NCI-H2029 treated with DMSO at 0.1 percent for 48 hours (cell line): ENCODE results near the gene DESI2.

Experiments
- DNase-seq: peaks from one replicate; lab custom pipeline; 2025; lab: John Stamatoyannopoulos, UW

The DESI2 gene

GRCh38 chr1:244755673-244756072, 102.7 kb downstream of the DESI2 start:
- no peak for DNase-seq

- peak; percentile 9 for DNase-seq
Observed at GRCh38 chr1:244757091-244757939, 104.4 kb downstream of the DESI2 start.
